HG02571 (cell line): ENCODE measurements around the gene SCD5.

Source experiments
- ATAC-seq: cut with Tn5 transposase; IDR thresholded peaks from one replicate; pipeline ENCODE4 v1.9.1; 2021; ENCODE audit warnings: mild to moderate bottlenecking, moderate library complexity; ENCODE audit not compliant: unreplicated experiment

The SCD5 gene

GRCh38 chr4:82604522-82604921, 194.1 kb downstream of the SCD5 start:
- no peak for ATAC-seq

DNA sequence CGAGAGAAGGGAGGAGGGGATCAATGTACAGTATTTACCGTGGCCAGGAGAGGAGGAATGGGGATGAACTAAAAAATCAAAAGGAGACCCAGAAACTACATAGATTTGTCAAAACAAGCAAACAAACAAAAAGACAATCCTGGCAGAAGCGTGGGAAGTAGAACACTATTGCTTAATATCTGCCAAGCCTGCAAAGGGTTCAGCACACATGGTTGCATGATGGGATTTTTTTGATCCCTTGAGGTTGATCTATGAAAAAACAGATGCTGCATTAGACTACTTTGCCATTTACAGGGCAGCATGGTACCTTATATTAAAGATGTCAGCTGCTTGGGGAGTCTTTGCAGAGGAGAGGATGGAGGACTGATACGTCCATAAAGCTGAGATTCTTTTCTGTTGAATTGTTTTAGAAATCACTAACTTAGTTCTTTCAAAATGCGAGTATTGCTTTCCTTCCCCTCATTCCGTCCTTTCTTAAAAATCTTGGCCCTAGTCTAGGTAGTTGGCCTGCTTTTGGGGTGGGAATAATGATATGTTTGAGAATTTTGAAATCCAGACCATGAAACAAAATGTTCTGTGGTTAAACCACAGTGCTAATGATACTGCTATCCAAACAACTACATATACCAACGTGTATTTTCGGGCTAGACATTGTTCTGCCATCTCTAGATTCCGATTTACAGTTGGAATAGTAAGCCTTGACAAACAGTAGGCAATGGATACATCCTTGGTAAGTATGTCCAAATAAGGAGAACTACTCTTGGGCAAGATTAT, 197.2 kb downstream of the SCD5 start:
- ATAC-seq = no peak

DNA sequence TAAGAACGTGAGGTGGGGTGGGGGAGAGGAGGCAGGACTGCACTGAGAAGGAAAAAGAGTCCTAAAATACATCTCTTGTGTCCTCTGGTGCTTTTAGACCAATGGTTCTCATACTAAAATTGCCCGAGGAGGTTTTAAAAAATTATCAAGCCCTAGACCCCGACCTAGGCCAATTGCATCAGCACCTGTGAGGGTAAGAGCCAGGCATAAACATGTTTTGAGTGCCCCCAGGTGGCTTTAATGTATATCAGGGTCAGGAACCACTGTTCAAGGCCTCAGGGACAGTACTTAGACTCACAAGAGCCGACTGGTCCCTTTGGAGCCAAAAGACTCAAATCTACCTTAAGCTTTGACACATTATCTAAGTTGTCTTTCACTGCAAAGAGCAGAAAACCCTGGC, 199.3 kb downstream of the SCD5 start:
- no peak for ATAC-seq

- ATAC-seq = no peak
Measured at GRCh38 chr4:82594456-82594855, 204.1 kb downstream of the SCD5 start.

DNA sequence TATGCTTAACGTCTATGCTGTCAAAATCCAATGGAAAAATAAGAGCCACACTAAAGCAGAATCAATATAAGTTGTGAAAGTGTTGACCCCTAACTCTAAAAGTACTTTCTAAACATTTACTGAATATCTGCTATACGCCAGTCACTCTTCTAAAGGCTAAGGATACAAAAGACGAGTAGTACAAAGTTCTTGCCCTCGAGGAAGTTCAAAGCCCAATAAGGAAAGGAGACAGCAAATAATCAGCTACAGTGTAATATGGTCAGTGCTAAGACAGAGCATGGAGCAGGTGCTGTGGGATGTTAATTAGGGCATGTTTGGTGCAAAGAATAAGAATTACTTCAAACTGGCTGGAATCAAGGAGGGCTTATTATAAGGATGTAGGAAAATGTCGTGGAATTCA, 205.2 kb downstream of the SCD5 start:
- ATAC-seq = no peak

DNA sequence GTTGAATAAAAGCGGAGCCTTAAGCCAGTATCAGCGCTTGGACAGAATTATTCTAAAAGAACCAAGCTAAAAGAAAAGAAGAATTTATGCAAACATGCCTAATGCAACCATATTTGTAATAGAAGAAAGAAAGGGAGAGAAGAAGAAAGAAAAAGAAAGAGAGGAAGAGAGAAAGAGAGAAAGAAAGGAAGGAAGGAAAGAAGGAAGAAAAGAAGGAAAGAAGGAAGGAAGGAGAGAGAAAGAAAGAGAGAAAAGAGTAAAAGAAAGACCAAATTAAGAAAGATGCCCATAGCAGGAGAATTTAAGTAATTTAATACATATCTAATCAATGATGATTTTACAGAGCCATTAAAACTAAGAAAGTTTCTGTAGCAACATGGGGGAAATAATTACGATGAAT, 206.0 kb downstream of the SCD5 start:
- ATAC-seq = no peak

- no peak for ATAC-seq
Measured at GRCh38 chr4:82591592-82591991, 207.0 kb downstream of the SCD5 start.

GRCh38 chr4:82589756-82590155, 208.8 kb downstream of the SCD5 start:
- no peak for ATAC-seq

GRCh38 chr4:82588771-82589270, 209.8 kb downstream of the SCD5 start:
- ATAC-seq = no peak

GRCh38 chr4:82587826-82588540, 210.6 kb downstream of the SCD5 start:
- no peak for ATAC-seq

- ATAC-seq = no peak
Measured at GRCh38 chr4:82585690-82586435, 212.7 kb downstream of the SCD5 start.

DNA sequence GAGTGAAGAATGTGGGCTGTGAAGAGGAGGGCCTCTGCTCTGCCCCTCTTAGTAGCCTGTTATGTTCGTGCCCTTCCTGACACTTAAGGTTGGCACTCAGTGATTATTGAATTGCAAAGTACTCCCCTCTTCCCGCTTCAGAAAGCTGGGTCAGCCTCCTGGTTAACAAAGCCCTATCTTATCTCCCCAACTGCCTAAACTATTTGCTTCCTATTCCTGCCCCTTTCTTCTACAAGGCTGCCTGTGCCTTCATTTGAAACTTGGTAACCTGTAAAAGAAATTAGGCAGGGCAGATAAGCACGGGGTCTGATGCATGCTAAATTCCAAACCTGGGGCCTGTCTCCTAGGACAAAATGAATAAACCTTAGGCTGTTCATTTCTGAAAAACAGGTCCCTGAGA, 213.7 kb downstream of the SCD5 start:
- ATAC-seq = no peak

- no peak for ATAC-seq
Measured at GRCh38 chr4:82583897-82584587, 214.6 kb downstream of the SCD5 start.

DNA sequence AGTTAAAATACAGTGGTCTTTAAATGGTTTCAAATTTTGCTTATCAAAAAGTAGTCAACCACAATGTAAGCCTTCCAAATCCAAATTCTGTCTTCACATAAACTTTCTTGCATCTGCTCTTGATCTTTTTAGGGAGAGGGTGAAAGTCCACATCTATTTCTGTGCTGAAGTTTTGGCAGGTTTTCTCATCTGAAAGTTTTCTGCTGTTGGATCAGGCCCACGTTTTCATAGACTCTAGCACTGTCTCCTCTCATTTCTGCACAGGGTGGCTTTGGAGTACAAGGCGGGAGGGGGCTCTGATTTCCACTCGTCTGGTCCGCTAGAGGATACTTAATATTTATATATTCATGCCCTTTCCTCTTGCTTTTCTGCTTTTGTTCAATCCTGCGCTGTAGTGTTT, 218.7 kb downstream of the SCD5 start:
- ATAC-seq = no peak
